Smooth muscle cell (in vitro differentiated cells): ENCODE measurements around the gene NT5M. TPM values are rescaled to one million over a fixed set of nuclear protein-coding genes. Genes with fewer than 3 reads are reported as not detected.

Experiments used
- DNase-seq: peaks from one replicate; lab custom pipeline; 2025; ENCODE audit not compliant: unreplicated experiment; lab: John Stamatoyannopoulos, UW
- H2AFZ ChIP-seq: fragments of 200-600 bp; sonication (generic); 2 replicates; pipeline ENCODE4 v1.6.0; 2016; ENCODE audit warnings: antibody characterized with exemption, low read depth, mild to moderate bottlenecking
- H3F3A ChIP-seq: fragments of 200-600 bp; sonication (generic); 2 replicates; pipeline ENCODE4 v1.6.0; 2017; ENCODE audit warnings: antibody characterized with exemption, low read depth
- H3K27ac ChIP-seq: fragments of 200-600 bp; sonication (generic); 2 replicates; pipeline ENCODE4 v1.5.1; 2016; ENCODE audit warnings: low read depth, mild to moderate bottlenecking
- H3K27me3 ChIP-seq: fragments of 200-600 bp; sonication (generic); 2 replicates; pipeline ENCODE4 v1.6.1; 2016; ENCODE audit warnings: low read depth, mild to moderate bottlenecking
- H3K36me3 ChIP-seq: fragments of 200-600 bp; sonication (generic); 2 replicates; pipeline ENCODE4 v1.5.1; 2016; ENCODE audit warnings: low read depth
- H3K4me1 ChIP-seq: fragments of 200-600 bp; sonication (generic); 2 replicates; pipeline ENCODE4 v1.5.1; 2016; ENCODE audit warnings: low read depth
- H3K4me2 ChIP-seq: fragments of 200-600 bp; sonication (generic); 2 replicates; pipeline ENCODE4 v1.6.0; 2016; ENCODE audit warnings: mild to moderate bottlenecking
- H3K4me3 ChIP-seq: fragments of 200-600 bp; sonication (generic); 2 replicates; pipeline ENCODE4 v1.5.1; 2016; ENCODE audit warnings: mild to moderate bottlenecking
- H3K79me2 ChIP-seq: fragments of 200-600 bp; sonication (generic); 2 replicates; pipeline ENCODE4 v1.6.0; 2016; ENCODE audit warnings: low read depth, mild to moderate bottlenecking
- H3K9ac ChIP-seq: fragments of 200-600 bp; sonication (generic); 2 replicates; pipeline ENCODE4 v1.6.0; 2016; ENCODE audit warnings: low read depth
- H3K9me3 ChIP-seq: fragments of 200-600 bp; sonication (generic); replicated peaks from 2 replicates; pipeline ENCODE4 v1.5.1; 2016; ENCODE audit warnings: low read depth
- H4K20me1 ChIP-seq: fragments of 200-600 bp; sonication (generic); 2 replicates; pipeline ENCODE4 v1.6.0; 2016; ENCODE audit warnings: low read depth
- WGBS: methylation state at CpG from one replicate; pipeline ENCODE4 v1.1.7; 2016; ENCODE audit warnings: low lambda C conversion rate; 5-methylcytosine and 5-hydroxymethylcytosine counted together
- polyA plus RNA-seq: library from polyadenylated mRNA; unstranded; fragments of >200 nt; fragmentation: Nextera tagmentation; extraction: Ambion mirVana; gene quantifications from 2 replicates; pipeline ENCODE4 v1.2.1, GENCODE V29; 2016
- total RNA-seq: library from RNA; depleted of rRNA; stranded (reverse); fragments of >200 nt; gene quantifications from 2 replicates; pipeline ENCODE4 v1.2.3, GENCODE V29; 2014
- TF ChIP-seq, protein P1 (sequence below): fragments of 200-600 bp; sonication (generic); IDR thresholded peaks from 2 replicates; pipeline ENCODE4 v1.5.1; 2017; ENCODE audit warnings: borderline replicate concordance, mild to moderate bottlenecking, antibody characterized with exemption; ENCODE audit not compliant: insufficient read depth, poor library complexity, severe bottlenecking

Gene NT5M
- total and polyA plus RNA-seq, 2 experiments from 2014 or later: 2.5 to 6.1 TPM

- DNase-seq: no peak
- H3K79me2 ChIP-seq: no peaks in the 10 kb centered on the region
- no peaks in the 10 kb centered on the region for H4K20me1 ChIP-seq
- H3K4me1 ChIP-seq: no peaks in the 10 kb centered on the region
- 97% methylated on average over 6 of the region's 7 CpGs for WGBS
- H3K4me2 ChIP-seq: no peak overlapping the region
- H3K9ac ChIP-seq: no peak overlapping the region
- H2AFZ ChIP-seq: no peak overlapping the region
- no peak overlapping the region for H3K4me3 ChIP-seq
- no peaks in the 10 kb centered on the region for H3K36me3 ChIP-seq
- TF ChIP-seq, protein P1, sequence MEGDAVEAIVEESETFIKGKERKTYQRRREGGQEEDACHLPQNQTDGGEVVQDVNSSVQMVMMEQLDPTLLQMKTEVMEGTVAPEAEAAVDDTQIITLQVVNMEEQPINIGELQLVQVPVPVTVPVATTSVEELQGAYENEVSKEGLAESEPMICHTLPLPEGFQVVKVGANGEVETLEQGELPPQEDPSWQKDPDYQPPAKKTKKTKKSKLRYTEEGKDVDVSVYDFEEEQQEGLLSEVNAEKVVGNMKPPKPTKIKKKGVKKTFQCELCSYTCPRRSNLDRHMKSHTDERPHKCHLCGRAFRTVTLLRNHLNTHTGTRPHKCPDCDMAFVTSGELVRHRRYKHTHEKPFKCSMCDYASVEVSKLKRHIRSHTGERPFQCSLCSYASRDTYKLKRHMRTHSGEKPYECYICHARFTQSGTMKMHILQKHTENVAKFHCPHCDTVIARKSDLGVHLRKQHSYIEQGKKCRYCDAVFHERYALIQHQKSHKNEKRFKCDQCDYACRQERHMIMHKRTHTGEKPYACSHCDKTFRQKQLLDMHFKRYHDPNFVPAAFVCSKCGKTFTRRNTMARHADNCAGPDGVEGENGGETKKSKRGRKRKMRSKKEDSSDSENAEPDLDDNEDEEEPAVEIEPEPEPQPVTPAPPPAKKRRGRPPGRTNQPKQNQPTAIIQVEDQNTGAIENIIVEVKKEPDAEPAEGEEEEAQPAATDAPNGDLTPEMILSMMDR: no peak
- H3K9me3 ChIP-seq: no peaks in the 10 kb centered on the region
- H3F3A ChIP-seq: no peaks in the 10 kb centered on the region
- H3K27ac ChIP-seq: no peak overlapping the region
- H3K27me3 ChIP-seq: no peaks in the 10 kb centered on the region
These were observed 59.4 kb downstream of the NT5M start for GRCh38 chr17:17362540-17362930.

DNA sequence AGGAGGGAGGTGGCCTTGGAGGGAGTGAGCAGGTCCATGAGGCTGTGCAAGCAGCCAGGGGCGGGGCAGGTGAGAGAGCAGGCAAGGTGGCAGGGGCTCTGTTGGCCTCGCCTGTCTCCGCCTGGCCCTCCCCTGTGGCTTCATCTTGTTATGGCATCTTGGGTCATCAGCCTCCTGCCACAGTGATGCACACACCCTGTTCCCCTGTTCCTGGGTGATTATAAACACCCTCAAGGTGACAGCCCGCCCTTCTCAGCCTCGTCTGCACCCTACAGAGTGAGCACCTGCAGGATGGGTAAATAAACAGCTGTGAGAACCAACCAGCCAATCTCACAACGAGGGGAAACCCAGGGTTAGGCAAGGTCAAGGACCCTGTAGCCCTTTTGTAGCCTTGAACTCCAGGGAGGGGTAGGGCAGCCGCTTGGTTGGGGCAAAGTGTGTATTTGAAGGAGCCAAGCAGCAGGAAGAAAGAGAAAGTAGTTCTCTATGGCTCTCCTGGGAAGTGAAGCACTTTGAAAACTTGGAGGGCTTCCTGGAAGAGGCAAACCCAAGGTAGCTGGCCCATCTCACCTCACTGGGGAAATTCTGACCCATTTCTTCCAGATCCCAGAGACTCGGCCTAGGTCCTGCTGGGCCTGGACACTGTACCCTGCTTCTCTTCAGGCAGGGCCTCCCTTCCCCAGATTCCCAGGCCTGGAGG is 60.6 kb downstream of the NT5M start:
- no peak for DNase-seq
- Histone ChIP-seq H3K9ac (no peak overlapping the region), H3K4me3 (no peak overlapping the region), H3K79me2 (no peaks in the 10 kb centered on the region), H3F3A (no peaks in the 10 kb centered on the region), H3K4me1 (no peaks in the 10 kb centered on the region), H3K9me3 (no peaks in the 10 kb centered on the region), H3K27ac (no peak overlapping the region), H3K4me2 (no peak overlapping the region), H4K20me1 (no peaks in the 10 kb centered on the region), H3K27me3 (no peaks in the 10 kb centered on the region), H3K36me3 (no peaks in the 10 kb centered on the region), H2AFZ (no peak overlapping the region)
- 84% methylated on average over 5 of the region's 8 CpGs for WGBS
- TF ChIP-seq, protein P1: no peak

DNA sequence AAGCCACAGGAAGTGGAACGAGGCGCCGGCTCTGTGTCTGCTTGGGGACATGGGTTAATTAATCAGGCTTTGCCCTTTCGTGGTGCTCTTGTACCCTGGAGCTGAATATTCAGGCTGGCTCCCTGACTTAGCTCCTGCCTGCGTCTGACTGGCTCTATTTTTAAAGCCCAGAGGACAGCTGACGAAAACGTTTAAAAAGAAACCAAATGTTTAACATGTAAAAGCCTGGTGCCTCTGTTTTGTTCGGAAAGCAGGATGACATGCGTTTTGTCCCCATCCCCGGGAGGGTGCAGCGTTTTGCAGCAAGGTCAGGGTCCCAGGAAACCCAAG is 61.1 kb downstream of the NT5M start:
- Histone ChIP-seq H3F3A (no peaks in the 10 kb centered on the region), H3K79me2 (no peaks in the 10 kb centered on the region), H3K4me2 (no peak overlapping the region), H4K20me1 (no peaks in the 10 kb centered on the region), H3K4me3 (no peak overlapping the region), H3K36me3 (no peaks in the 10 kb centered on the region), H3K9ac (no peak overlapping the region), H2AFZ (no peak overlapping the region), H3K4me1 (no peaks in the 10 kb centered on the region), H3K27ac (no peak overlapping the region), H3K27me3 (no peaks in the 10 kb centered on the region), H3K9me3 (no peaks in the 10 kb centered on the region)
- WGBS: 53% methylated on average over 11 of the region's 11 CpGs
- TF ChIP-seq, protein P1: no peak
- no peak for DNase-seq

- Histone ChIP-seq H3K4me3 (no peak overlapping the region), H2AFZ (no peak overlapping the region), H3K9ac (no peak overlapping the region), H3K9me3 (no peaks in the 10 kb centered on the region), H3K27ac (no peak overlapping the region), H3K79me2 (no peaks in the 10 kb centered on the region), H3K36me3 (no peaks in the 10 kb centered on the region), H3F3A (no peaks in the 10 kb centered on the region), H4K20me1 (no peaks in the 10 kb centered on the region), H3K4me1 (no peaks in the 10 kb centered on the region), H3K27me3 (no peaks in the 10 kb centered on the region), H3K4me2 (no peak overlapping the region)
- TF ChIP-seq, protein P1: no peak
- DNase-seq: no peak
- WGBS: 95% methylated on average over 12 of the region's 12 CpGs
These were observed 62.4 kb downstream of the NT5M start for GRCh38 chr17:17365476-17366110.
